GM18870 (cell line): ENCODE measurements around the gene TPPP2.

Source experiments
- ATAC-seq: cut with Tn5 transposase; IDR thresholded peaks from one replicate; pipeline ENCODE4 v1.9.1; 2021; ENCODE audit warnings: moderate library complexity; ENCODE audit not compliant: unreplicated experiment

Gene TPPP2

GRCh38 chr14:21056520-21057163 lies 26.6 kb downstream of the TPPP2 start:
- no peak for ATAC-seq

- no peak for ATAC-seq
These were observed 28.0 kb downstream of the TPPP2 start, which contains the start of gene RNASE8 for GRCh38 chr14:21057803-21058675. TSS of gene RNASE8 (plus strand) at chr14:21057822. CDS start at chr14:21057893, 71 bp downstream.

- ATAC-seq, result no peak
These were observed 28.9 kb downstream of the TPPP2 start for GRCh38 chr14:21058903-21059302.

GRCh38 chr14:21059842-21060613 lies 30.0 kb downstream of the TPPP2 start:
- no peak for ATAC-seq

- no peak for ATAC-seq
These were observed 30.8 kb downstream of the TPPP2 start for GRCh38 chr14:21060614-21061346.

GRCh38 chr14:21061347-21061668 lies 31.3 kb downstream of the TPPP2 start:
- no peak for ATAC-seq

GRCh38 chr14:21063479-21063878 lies 33.5 kb downstream of the TPPP2 start:
- no peak for ATAC-seq

DNA sequence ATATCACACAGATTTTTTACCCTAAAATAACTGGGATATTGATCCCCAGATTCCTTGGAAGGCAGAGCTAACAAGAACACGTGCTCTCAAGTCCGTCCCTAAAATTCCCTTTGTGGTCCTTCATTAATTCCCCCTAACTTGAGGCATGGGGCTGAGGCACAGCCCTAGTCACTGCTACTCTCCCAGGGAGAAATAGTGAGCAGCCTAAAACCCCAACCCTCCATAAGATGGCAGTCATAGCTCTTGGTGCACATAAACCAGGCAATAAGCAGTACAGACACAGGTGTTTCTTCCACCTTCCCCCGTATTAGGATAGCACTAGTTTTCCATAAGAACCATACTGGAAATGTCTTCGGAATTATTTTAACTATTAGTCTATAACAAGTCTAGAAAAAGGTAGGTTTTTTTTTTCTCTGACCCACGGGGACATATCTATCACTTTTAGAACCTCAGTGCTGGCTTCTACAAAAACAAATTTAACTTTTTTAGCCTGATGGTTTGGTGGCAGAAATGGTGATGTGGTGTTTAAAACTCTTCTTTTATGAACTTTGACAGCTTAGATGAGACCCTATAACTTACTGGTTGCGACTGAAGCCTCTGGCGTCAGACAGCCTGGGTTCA lies 37.0 kb downstream of the TPPP2 start:
- no peak for ATAC-seq

GRCh38 chr14:21068521-21069387 lies 38.7 kb downstream of the TPPP2 start:
- peak; percentile 33 for ATAC-seq

GRCh38 chr14:21069388-21070082 lies 39.5 kb downstream of the TPPP2 start:
- ATAC-seq, result no peak

DNA sequence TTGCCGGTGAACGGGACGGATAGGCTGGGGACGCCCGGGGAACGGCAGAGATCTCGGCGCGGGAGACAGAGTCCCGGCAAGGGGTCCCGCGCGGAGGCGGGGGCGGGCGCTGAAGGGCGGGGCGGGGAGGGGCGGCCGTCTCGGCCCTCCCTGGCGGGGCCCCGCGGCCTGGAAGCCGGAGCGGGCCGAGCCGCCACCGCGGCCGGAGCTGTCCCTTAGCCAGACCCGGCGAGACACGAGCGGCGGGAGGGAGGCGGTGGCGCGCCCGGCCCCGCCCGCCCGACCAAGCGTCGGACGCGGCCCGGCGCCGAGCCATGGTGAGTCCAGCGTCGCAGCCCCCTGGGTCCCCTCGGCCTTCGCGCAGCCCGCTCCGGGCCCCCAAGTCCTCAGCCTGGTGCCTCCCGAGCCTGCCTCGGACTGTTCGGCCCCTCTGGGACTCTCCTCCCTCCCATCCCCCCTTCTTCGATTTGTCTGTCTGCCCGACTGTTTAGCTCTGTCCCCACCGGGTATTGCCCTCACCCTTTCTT lies 40.1 kb downstream of the TPPP2 start, which contains the start of gene ARHGEF40:
TSS of gene ARHGEF40 (plus strand) at position 222 of the 527 bp plus-strand sequence. CDS start at position 315, 93 bp downstream.
- ATAC-seq, result no peak

DNA sequence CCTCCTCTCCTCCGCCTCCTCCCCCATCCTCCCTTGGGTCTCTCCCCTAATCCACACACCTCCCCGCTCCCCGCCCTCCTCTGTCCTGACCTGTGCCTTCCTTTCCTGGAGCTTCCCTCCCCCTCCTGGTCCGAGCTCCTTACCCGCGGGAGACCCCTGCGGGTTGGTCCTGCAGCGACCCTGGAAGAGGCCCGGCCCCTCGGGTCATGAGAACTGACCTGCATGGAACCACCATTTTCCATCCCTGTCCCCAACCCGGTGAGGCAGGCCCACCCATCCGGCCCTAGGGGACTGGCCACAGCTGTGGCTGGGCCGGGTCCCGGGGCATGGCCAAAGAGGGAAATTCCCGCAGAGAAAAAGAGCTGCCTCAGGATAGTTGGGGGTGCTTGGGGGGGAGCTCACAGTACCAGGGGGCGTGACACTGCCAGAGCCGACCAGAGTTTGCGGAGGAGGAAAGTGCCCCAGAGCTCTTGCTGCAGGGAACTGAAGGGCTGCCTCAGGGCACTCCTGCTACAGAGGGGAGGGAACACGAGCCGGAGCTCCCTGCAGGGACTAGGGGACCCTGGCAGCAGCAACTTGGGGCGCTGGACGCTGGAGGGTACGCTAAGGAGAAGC lies 40.7 kb downstream of the TPPP2 start:
- ATAC-seq, result peak; percentile 4

- ATAC-seq, result peak; percentile 75
These were observed 41.4 kb downstream of the TPPP2 start for GRCh38 chr14:21071225-21072030.

DNA sequence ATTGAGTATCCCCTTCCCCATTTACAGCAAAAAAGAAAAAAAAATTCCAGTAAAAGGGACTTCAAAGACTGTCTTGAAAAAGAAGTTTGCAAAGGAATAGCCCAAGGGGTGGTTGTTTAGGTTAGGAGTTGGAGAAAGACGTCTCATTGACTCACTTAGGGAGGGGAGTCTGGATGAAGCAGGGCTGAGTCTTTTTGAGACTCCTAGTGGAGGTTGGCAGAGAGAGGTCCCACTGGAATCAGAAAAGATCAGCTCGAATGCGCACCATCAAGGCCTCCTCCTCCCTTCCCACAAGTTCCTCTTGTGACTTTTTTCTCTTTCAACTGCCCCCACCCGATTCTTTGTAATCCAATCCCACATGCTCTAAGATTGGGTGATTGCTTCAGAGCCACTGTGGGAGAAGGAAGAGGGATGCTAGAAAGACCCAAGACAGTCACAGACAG lies 42.0 kb downstream of the TPPP2 start:
- ATAC-seq, result no peak

DNA sequence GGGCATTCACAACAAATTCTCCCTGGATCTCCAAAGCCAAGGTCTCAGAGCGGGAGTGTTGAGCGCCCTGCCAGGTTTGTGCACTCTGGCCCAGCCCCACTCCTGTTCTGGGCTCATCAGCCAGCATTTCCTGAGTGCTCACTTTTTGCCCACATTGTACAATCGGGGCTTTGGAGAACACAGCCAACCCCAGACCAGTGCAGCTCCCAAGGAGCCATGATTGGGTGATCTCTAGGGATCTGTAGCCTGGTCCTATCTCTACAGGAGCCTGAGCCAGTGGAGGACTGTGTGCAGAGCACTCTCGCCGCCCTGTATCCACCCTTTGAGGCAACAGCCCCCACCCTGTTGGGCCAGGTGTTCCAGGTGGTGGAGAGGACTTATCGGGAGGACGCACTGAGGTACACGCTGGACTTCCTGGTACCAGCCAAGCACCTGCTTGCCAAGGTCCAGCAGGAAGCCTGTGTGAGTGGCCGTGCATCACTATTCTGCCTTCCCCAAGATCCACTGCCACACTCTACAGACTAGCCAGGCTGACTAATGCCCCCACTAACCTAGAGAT lies 42.8 kb downstream of the TPPP2 start:
- ATAC-seq, result no peak

- no peak for ATAC-seq
These were observed 43.9 kb downstream of the TPPP2 start for GRCh38 chr14:21073921-21074320.
